Measurements from ENCODE around the gene NRXN2. TPM values are rescaled to one million over a fixed set of nuclear protein-coding genes. Genes with fewer than 3 reads are reported as not detected.

The NRXN2 gene
- total RNA-seq, 1 experiment from 2014 or later = 0.15 TPM

DNA sequence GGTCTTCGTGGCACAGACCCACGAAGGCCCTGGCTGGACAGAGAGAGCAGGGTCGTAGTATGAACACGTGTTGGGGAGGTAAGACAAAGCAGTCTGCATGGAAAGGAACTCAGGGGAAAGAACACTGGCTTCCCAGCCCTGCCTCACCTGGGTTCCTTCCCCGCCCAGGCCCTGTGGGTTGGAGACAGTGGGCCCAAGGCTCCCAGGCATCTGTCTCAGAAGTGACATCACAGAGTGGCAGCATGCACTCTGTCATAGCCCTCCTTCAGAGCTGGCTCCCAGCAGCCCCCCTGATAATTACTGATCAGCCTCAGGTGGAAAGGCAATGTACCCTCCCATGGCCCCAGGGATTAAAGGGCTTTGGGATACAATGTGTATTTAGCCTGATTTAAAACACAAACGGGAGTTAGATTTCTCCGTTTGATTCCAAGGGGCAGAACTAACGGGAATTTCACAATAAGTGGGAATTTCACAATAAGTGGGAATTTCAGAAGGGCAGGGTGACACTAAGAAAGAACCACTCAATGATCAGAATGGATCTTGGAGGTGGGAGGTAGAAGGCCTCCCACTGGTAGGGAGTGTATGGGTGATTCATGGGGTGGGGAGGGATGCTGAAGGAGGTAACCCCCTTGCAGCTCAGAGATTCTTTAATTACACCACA is 66.9 kb downstream of the NRXN2 start:
- no peak for DNase-seq (ENCODE audit: low read depth, low spot score)
- intact Hi-C loops (cut with micrococcal nuclease; ENCODE audit: unreplicated experiment) (no loop called here), in situ Hi-C loops (cut with HindIII; ENCODE audit: low pct_unique_long_range_greater_than_20kb, low sequenced_read_pairs) (no loop called here)
- TF ChIP-seq, protein P1, sequence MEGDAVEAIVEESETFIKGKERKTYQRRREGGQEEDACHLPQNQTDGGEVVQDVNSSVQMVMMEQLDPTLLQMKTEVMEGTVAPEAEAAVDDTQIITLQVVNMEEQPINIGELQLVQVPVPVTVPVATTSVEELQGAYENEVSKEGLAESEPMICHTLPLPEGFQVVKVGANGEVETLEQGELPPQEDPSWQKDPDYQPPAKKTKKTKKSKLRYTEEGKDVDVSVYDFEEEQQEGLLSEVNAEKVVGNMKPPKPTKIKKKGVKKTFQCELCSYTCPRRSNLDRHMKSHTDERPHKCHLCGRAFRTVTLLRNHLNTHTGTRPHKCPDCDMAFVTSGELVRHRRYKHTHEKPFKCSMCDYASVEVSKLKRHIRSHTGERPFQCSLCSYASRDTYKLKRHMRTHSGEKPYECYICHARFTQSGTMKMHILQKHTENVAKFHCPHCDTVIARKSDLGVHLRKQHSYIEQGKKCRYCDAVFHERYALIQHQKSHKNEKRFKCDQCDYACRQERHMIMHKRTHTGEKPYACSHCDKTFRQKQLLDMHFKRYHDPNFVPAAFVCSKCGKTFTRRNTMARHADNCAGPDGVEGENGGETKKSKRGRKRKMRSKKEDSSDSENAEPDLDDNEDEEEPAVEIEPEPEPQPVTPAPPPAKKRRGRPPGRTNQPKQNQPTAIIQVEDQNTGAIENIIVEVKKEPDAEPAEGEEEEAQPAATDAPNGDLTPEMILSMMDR (IDR thresholded peaks at IDR 0.05) = no peak
- TF ChIP-seq SIN3A (IDR thresholded peaks at IDR 0.05; ENCODE audit: borderline replicate concordance, insufficient read depth, low read depth, low read length) (no peak), REST (IDR thresholded peaks at IDR 0.05; ENCODE audit: insufficient read depth in 1 of 2, low read depth in 2 of 2, low read length in 1 of 2) (no peak), TCF7L2 (IDR thresholded peaks at IDR 0.05; ENCODE audit: low read depth, low read length) (no peak), POLR2AphosphoS5 (IDR thresholded peaks at IDR 0.05; ENCODE audit: low read depth, low read length) (no peak)
- POLR2A ChIA-PET = no interaction called here
- no TSS peak for BruUV-seq (replicated peaks)
- Histone ChIP-seq H3K27ac (ENCODE audit: low read length) (no peak overlapping the region), H3K4me3 (ENCODE audit: low read depth in 2 of 2, low read length in 2 of 2) (no peak overlapping the region), H3K27me3 (ENCODE audit: control insufficient read depth, insufficient read depth, low read length) (no peaks in the 10 kb centered on the region), H3K4me1 (ENCODE audit: control insufficient read depth, insufficient read depth, low read length) (no peaks in the 10 kb centered on the region), H3K36me3 (ENCODE audit: control insufficient read depth, insufficient read depth, low read length) (no peaks in the 10 kb centered on the region), H3K9me3 (ENCODE audit: control insufficient read depth, insufficient read depth, low read depth, low read length) (no peaks in the 10 kb centered on the region)
- ATAC-seq = no peak
- CTCF ChIA-PET = interaction anchor here (0.6 kb wide), 1 partner anchor 49 kb away, joined by 6 read pairs; no protein-coding TSS in a partner anchor

- Histone ChIP-seq H3K27ac (ENCODE audit: low read length) (no peak overlapping the region), H3K4me3 (ENCODE audit: low read depth in 2 of 2, low read length in 2 of 2) (no peak overlapping the region), H3K36me3 (ENCODE audit: control insufficient read depth, insufficient read depth, low read length) (no peaks in the 10 kb centered on the region), H3K27me3 (ENCODE audit: control insufficient read depth, insufficient read depth, low read length) (no peaks in the 10 kb centered on the region), H3K9me3 (ENCODE audit: control insufficient read depth, insufficient read depth, low read depth, low read length) (no peaks in the 10 kb centered on the region), H3K4me1 (ENCODE audit: control insufficient read depth, insufficient read depth, low read length) (no peaks in the 10 kb centered on the region)
- intact Hi-C loops (cut with micrococcal nuclease; ENCODE audit: unreplicated experiment) (loop anchor here (5.0 kb wide), 1 partner anchor 298 kb away; the partner anchor contains the start of gene RPS6KA4), in situ Hi-C loops (cut with HindIII; ENCODE audit: low pct_unique_long_range_greater_than_20kb, low sequenced_read_pairs) (no loop called here)
- BruUV-seq (replicated peaks) = no TSS peak
- ATAC-seq = no peak
- no peak for DNase-seq (ENCODE audit: low read depth, low spot score)
- TF ChIP-seq, protein P1 (IDR thresholded peaks at IDR 0.05) = no peak
- TF ChIP-seq REST (IDR thresholded peaks at IDR 0.05; ENCODE audit: insufficient read depth in 1 of 2, low read depth in 2 of 2, low read length in 1 of 2) (no peak), SIN3A (IDR thresholded peaks at IDR 0.05; ENCODE audit: borderline replicate concordance, insufficient read depth, low read depth, low read length) (no peak)
- POLR2A ChIA-PET = no interaction called here
- CTCF ChIA-PET = interaction anchor here (0.6 kb wide), 1 partner anchor 50 kb away, joined by 6 read pairs; no protein-coding TSS in a partner anchor
These were observed 67.9 kb downstream of the NRXN2 start for GRCh38 chr11:64654958-64655541.
